IPS-18a (cell line): ENCODE measurements around the gene ADGRG2.

Experiments
- H3K27ac ChIP-seq: one replicate; pipeline ENCODE4 v1.5.1; 2013; ENCODE audit warnings: low read length
- H3K27me3 ChIP-seq: one replicate; pipeline ENCODE4 v1.6.1; 2013; ENCODE audit warnings: mild to moderate bottlenecking, low read length; ENCODE audit not compliant: control insufficient read depth, insufficient read depth
- H3K36me3 ChIP-seq: one replicate; pipeline ENCODE4 v1.6.1; 2013; ENCODE audit warnings: low read depth, low read length; ENCODE audit not compliant: control insufficient read depth
- H3K4me1 ChIP-seq: one replicate; pipeline ENCODE4 v1.6.1; 2013; ENCODE audit warnings: low read depth, low read length; ENCODE audit not compliant: control insufficient read depth
- H3K4me3 ChIP-seq: one replicate; pipeline ENCODE4 v1.5.1; 2013; ENCODE audit warnings: low read length
- H3K9ac ChIP-seq: one replicate; pipeline ENCODE4 v1.6.1; 2013; ENCODE audit warnings: mild to moderate bottlenecking, low read length, moderate library complexity
- H3K9me3 ChIP-seq: one replicate; pipeline ENCODE4 v1.6.1; 2013; ENCODE audit warnings: low read depth, low read length; ENCODE audit not compliant: control insufficient read depth

Gene ADGRG2

GRCh38 chrX:19122641-19123009, 357 bp upstream of the ADGRG2 start:
- H3K36me3 ChIP-seq = no peaks in the 10 kb centered on the region
- H3K9ac ChIP-seq = no peak overlapping the region
- H3K4me1 ChIP-seq = peaks cover 27% of the 10 kb centered on the region
- H3K27me3 ChIP-seq = peaks cover 34% of the 10 kb centered on the region
- peak overlapping the region; percentile 53 for H3K4me3 ChIP-seq
- H3K9me3 ChIP-seq = peaks cover 11% of the 10 kb centered on the region
- H3K27ac ChIP-seq = no peak overlapping the region

GRCh38 chrX:19121466-19121865, 802 bp downstream of the ADGRG2 start:
- no peaks in the 10 kb centered on the region for H3K36me3 ChIP-seq
- peaks cover 14% of the 10 kb centered on the region for H3K9me3 ChIP-seq
- no peak overlapping the region for H3K27ac ChIP-seq
- H3K4me3 ChIP-seq = peak overlapping the region; percentile 68
- H3K27me3 ChIP-seq = peaks cover 34% of the 10 kb centered on the region
- peaks cover 27% of the 10 kb centered on the region for H3K4me1 ChIP-seq
- peak overlapping the region; percentile 28 for H3K9ac ChIP-seq

- Histone ChIP-seq H3K36me3 (no peaks in the 10 kb centered on the region), H3K4me1 (no peaks in the 10 kb centered on the region), H3K27me3 (no peaks in the 10 kb centered on the region), H3K27ac (no peak overlapping the region), H3K9ac (no peak overlapping the region), H3K9me3 (peaks cover 9% of the 10 kb centered on the region), H3K4me3 (no peak overlapping the region)
Observed at GRCh38 chrX:19110642-19111041, 11.6 kb downstream of the ADGRG2 start.

- Histone ChIP-seq H3K27me3 (no peaks in the 10 kb centered on the region), H3K27ac (peak overlapping the region; percentile 62), H3K9me3 (peaks cover 12% of the 10 kb centered on the region), H3K36me3 (no peaks in the 10 kb centered on the region), H3K4me3 (peak overlapping the region; percentile 49), H3K9ac (peak overlapping the region; percentile 45), H3K4me1 (no peaks in the 10 kb centered on the region)
Observed at GRCh38 chrX:19107035-19107434, 15.2 kb downstream of the ADGRG2 start.

- H3K36me3 ChIP-seq = no peaks in the 10 kb centered on the region
- no peak overlapping the region for H3K4me3 ChIP-seq
- H3K4me1 ChIP-seq = no peaks in the 10 kb centered on the region
- H3K27ac ChIP-seq = no peak overlapping the region
- H3K9ac ChIP-seq = no peak overlapping the region
- H3K27me3 ChIP-seq = no peaks in the 10 kb centered on the region
- peaks cover 9% of the 10 kb centered on the region for H3K9me3 ChIP-seq
Observed at GRCh38 chrX:19100586-19100985, 21.7 kb downstream of the ADGRG2 start.

GRCh38 chrX:19097553-19098283, 24.6 kb downstream of the ADGRG2 start:
- no peaks in the 10 kb centered on the region for H3K4me1 ChIP-seq
- H3K9me3 ChIP-seq = peaks cover 3% of the 10 kb centered on the region
- no peak overlapping the region for H3K27ac ChIP-seq
- H3K27me3 ChIP-seq = no peaks in the 10 kb centered on the region
- no peak overlapping the region for H3K9ac ChIP-seq
- no peak overlapping the region for H3K4me3 ChIP-seq
- no peaks in the 10 kb centered on the region for H3K36me3 ChIP-seq

- Histone ChIP-seq H3K27me3 (no peaks in the 10 kb centered on the region), H3K4me3 (no peak overlapping the region), H3K9me3 (peaks cover 3% of the 10 kb centered on the region), H3K36me3 (no peaks in the 10 kb centered on the region), H3K4me1 (no peaks in the 10 kb centered on the region), H3K9ac (no peak overlapping the region), H3K27ac (no peak overlapping the region)
Observed at GRCh38 chrX:19096586-19096985, 25.7 kb downstream of the ADGRG2 start.

GRCh38 chrX:19094654-19095053, 27.6 kb downstream of the ADGRG2 start:
- H3K9me3 ChIP-seq = peaks cover 11% of the 10 kb centered on the region
- no peaks in the 10 kb centered on the region for H3K36me3 ChIP-seq
- H3K4me1 ChIP-seq = no peaks in the 10 kb centered on the region
- H3K27ac ChIP-seq = no peak overlapping the region
- H3K4me3 ChIP-seq = no peak overlapping the region
- no peaks in the 10 kb centered on the region for H3K27me3 ChIP-seq
- H3K9ac ChIP-seq = no peak overlapping the region

GRCh38 chrX:19091596-19091995, 30.7 kb downstream of the ADGRG2 start:
- no peaks in the 10 kb centered on the region for H3K36me3 ChIP-seq
- H3K4me3 ChIP-seq = no peak overlapping the region
- peaks cover 18% of the 10 kb centered on the region for H3K9me3 ChIP-seq
- H3K27ac ChIP-seq = no peak overlapping the region
- no peaks in the 10 kb centered on the region for H3K27me3 ChIP-seq
- H3K4me1 ChIP-seq = no peaks in the 10 kb centered on the region
- H3K9ac ChIP-seq = no peak overlapping the region

- H3K27me3 ChIP-seq = no peaks in the 10 kb centered on the region
- no peak overlapping the region for H3K9ac ChIP-seq
- no peaks in the 10 kb centered on the region for H3K36me3 ChIP-seq
Observed at GRCh38 chrX:19089555-19090040, 32.7 kb downstream of the ADGRG2 start.

GRCh38 chrX:19086102-19086772, 36.0 kb downstream of the ADGRG2 start:
- Histone ChIP-seq H3K4me3 (no peak overlapping the region), H3K27ac (no peak overlapping the region), H3K36me3 (no peaks in the 10 kb centered on the region), H3K9me3 (peaks cover 30% of the 10 kb centered on the region), H3K4me1 (no peaks in the 10 kb centered on the region), H3K9ac (no peak overlapping the region), H3K27me3 (no peaks in the 10 kb centered on the region)

More at GRCh38 chrX:19089555-19090040, 32.7 kb downstream of the ADGRG2 start:
- Histone ChIP-seq H3K4me1 (no peaks in the 10 kb centered on the region), H3K27ac (no peak overlapping the region), H3K4me3 (no peak overlapping the region), H3K9me3 (peaks cover 22% of the 10 kb centered on the region)

- Histone ChIP-seq H3K9me3 (peaks cover 27% of the 10 kb centered on the region), H3K9ac (no peak overlapping the region), H3K27ac (no peak overlapping the region)
Observed at GRCh38 chrX:19085666-19086065, 36.6 kb downstream of the ADGRG2 start.

More at GRCh38 chrX:19085666-19086065, 36.6 kb downstream of the ADGRG2 start:
- H3K4me1 ChIP-seq = no peaks in the 10 kb centered on the region
- H3K27me3 ChIP-seq = no peaks in the 10 kb centered on the region
- H3K4me3 ChIP-seq = no peak overlapping the region
- no peaks in the 10 kb centered on the region for H3K36me3 ChIP-seq
